Erythroblast (primary cell): ENCODE data around the gene SPAG16.

Experiments
- GATA1 ChIP-seq: IDR thresholded peaks from 2 replicates; pipeline ENCODE4 v1.6.1; 2011; ENCODE audit warnings: low read depth, mild to moderate bottlenecking, control low read depth, low read length, moderate library complexity
- POLR2A ChIP-seq: IDR thresholded peaks from 2 replicates; pipeline ENCODE4 v1.6.1; 2011; ENCODE audit warnings: mild to moderate bottlenecking, low read length

GRCh38 chr2:214242797-214243196 lies 958.5 kb downstream of the SPAG16 start:
- no peak for TF ChIP-seq POLR2A
- no peak for TF ChIP-seq GATA1
